ENCODE data around the gene RPS6KA5. TPM values are rescaled to one million over a fixed set of nuclear protein-coding genes. Genes with fewer than 3 reads are reported as not detected.

The RPS6KA5 gene
- total RNA-seq, 2 experiments from 2014 or later = 48.1 to 58.2 TPM

DNA sequence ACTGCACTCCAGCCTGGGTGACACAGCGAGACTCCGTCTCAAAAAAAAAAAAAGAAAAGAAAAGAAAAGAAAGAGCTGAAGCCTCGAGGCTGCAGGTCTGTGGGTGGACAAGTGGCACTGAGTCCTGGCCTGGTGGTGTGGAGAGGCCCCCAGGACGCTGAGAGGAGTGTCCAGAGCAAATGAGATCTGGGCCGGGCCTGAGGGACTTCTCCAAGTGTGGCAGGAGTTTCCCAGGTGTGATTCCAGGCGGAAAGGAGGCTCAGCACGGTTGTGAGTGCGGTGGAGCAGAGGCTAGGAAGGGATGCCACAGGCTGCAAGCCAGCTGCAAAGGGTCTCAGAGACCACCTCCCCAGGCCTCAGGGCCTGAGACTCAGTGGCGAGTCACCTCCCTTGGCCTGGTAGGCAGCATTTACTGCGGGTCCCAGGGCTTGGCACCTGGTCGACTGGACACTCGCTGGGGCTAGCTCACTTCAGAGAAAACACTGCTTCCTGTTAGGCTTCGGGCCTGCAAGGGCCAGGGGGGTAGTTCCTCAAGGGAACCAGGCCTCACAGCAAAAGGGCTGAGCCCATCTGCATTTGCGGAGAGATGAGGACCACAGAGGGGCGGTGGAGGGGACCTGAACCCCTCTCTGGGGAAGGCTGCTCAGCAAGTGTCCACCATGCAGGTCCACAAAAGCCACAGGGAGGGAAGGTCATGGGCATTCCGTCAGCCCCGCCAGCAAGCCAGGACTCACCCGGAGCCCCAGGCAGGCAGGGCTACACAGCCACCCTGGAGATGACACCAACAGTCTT is 256.0 kb downstream of the RPS6KA5 start:
- no peaks in the 10 kb centered on the region for H3K27me3 Mint-ChIP-seq
- no peak overlapping the region for H3K27ac Mint-ChIP-seq
- peaks cover 11% of the 10 kb centered on the region for H3K4me1 Mint-ChIP-seq
- DNase-seq (no peak), ATAC-seq (no peak)
- CTCF ChIA-PET = no interaction called here
- no peaks in the 10 kb centered on the region for H3K9me3 Mint-ChIP-seq (ENCODE audit: low read depth)
- no peak overlapping the region for H3K4me3 Mint-ChIP-seq
- H3K36me3 Mint-ChIP-seq = no peaks in the 10 kb centered on the region

DNA sequence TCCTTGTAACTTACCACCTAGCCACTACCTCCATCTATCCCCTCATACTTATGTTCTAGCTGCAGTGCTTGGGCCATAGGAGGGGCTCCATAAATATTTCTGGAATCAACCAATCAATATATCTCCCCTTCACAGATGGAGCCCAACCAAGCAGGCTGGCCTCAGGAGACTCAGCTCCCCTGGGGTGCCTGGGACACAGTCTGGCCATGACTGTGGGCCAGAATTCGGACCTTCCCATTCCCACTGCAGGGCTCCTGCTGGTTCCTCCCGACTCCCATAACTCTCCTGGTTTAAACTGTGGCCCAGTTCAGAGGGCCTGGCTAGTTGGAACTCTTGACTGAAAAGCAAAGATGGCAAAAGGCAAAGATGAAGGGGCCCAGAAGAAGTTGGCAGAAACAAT is 257.2 kb downstream of the RPS6KA5 start:
- H3K4me1 Mint-ChIP-seq = peaks cover 11% of the 10 kb centered on the region
- DNase-seq (no peak), ATAC-seq (no peak)
- H3K36me3 Mint-ChIP-seq = no peaks in the 10 kb centered on the region
- H3K27me3 Mint-ChIP-seq = no peaks in the 10 kb centered on the region
- H3K9me3 Mint-ChIP-seq (ENCODE audit: low read depth) = no peaks in the 10 kb centered on the region
- CTCF ChIA-PET = no interaction called here
- H3K27ac Mint-ChIP-seq = no peak overlapping the region
- H3K4me3 Mint-ChIP-seq = no peak overlapping the region

GRCh38 chr14:90799420-90799819 is 261.0 kb downstream of the RPS6KA5 start:
- peaks cover 11% of the 10 kb centered on the region for H3K4me1 Mint-ChIP-seq
- CTCF ChIA-PET = no interaction called here
- ATAC-seq (no peak), DNase-seq (no peak)
- no peak overlapping the region for H3K4me3 Mint-ChIP-seq
- H3K36me3 Mint-ChIP-seq = no peaks in the 10 kb centered on the region
- no peak overlapping the region for H3K27ac Mint-ChIP-seq
- no peaks in the 10 kb centered on the region for H3K27me3 Mint-ChIP-seq
- no peaks in the 10 kb centered on the region for H3K9me3 Mint-ChIP-seq (ENCODE audit: low read depth)

DNA sequence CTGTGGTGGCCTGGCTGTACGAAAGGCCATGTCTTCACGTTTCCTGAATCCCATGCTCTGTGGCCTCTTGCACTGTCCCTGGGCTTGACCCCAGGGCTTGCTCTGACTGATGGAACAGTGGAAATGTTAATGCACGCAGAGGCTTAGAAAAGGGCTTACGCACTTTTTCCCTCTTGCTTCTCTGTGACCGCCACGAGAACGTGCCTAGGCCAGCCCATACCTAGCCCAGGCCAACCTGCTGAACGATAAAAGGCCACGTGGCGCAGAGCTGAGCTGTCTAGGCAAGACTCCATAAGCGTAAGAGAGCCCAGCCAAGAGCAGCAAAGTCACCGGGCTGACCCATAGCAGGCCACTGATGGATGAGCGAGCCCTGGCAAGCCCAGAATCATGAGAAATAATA is 262.5 kb downstream of the RPS6KA5 start:
- DNase-seq = no peak
- no peaks in the 10 kb centered on the region for H3K27me3 Mint-ChIP-seq
- no peaks in the 10 kb centered on the region for H3K36me3 Mint-ChIP-seq
- peaks cover 11% of the 10 kb centered on the region for H3K4me1 Mint-ChIP-seq
- H3K4me3 Mint-ChIP-seq = no peak overlapping the region
- CTCF ChIA-PET = no interaction called here
- no peak overlapping the region for H3K27ac Mint-ChIP-seq
- no peaks in the 10 kb centered on the region for H3K9me3 Mint-ChIP-seq (ENCODE audit: low read depth)
- no peak for ATAC-seq

Other genes with a start within 250 kb of the RPS6KA5 start
- gene TTC7B, start 244.2 kb downstream of the RPS6KA5 start, total RNA-seq = 1 to 10 TPM; 4.9 to 8.3 TPM
- gene DGLUCY, start 53.4 kb upstream of the RPS6KA5 start, total RNA-seq = 100 to 1,000 TPM; 113 to 176 TPM
- gene GPR68, start 184.1 kb upstream of the RPS6KA5 start, total RNA-seq = 10 to 100 TPM; 44.5 to 48.0 TPM